Stimulated activated CD4-positive, alpha-beta T cell treated with anti-CD3 and anti-CD28 coated beads, Interleukin-2, amount 100 ng/mL, for 24 hours (primary cell): Measurements from ENCODE around the gene RIMS1.
"Not testable (repeated sequence)": the region's sequence is repeated elsewhere in the genome, so short reads cannot be mapped to it uniquely, and the experiment has no call there.

Experiments
- DNase-seq, 2 donors: peaks; one replicate each; pipeline ENCODE4 v3.0.0-alpha.2; 2020

RIMS1 gene

GRCh38 chr6:71983131-71983530 is 96.8 kb downstream of the RIMS1 start:
- DNase-seq, result no peak

DNA sequence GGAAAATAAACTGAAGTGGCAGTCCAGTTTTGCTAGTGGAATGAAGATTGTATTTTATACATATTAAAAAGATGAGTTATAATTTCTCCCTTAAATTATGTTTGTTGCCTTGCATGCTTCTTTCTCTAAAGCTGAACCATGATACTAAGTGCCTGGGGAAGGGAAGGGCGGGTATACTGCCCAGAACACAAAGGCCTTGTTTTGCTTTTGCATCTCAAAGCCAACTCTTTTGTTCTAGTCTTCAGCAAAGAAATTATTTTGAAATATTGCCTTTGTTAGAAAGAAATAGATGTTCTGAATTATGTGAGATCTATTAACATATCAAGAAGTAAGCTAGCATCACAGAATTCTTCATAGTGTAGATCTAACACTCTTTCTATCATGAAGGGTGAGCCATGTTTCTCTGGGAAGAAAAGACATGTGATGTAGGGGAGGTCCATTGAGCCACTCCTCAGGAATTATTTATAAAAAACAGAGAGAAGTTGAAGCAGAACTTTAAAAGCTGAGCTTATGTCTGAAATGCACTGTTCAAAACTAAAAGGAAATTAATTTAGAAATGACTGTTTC is 108.4 kb downstream of the RIMS1 start:
- DNase-seq, result no peak

- no peak for DNase-seq
Measured at GRCh38 chr6:71997341-71997740, 111.0 kb downstream of the RIMS1 start.

GRCh38 chr6:72002415-72002814 is 116.1 kb downstream of the RIMS1 start:
- DNase-seq, result no peak

DNA sequence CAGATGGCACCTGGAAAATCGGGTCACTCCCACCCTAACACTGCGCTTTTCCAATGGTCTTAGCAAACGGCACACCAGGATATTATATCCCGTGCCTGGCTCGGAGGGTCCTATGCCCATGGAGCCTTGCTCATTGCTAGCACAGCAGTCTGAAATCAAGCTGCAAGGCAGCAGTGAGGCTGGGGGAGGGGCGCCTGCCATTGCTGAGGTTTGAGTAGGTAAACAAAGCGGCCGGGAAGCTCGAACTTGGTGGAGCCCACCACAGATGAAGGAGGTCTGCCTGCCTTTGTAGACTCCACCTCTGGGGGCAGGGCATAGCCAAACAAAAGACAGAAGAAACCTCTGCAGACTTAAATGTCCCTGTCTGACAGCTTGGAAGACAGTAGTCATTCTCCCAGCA is 120.2 kb downstream of the RIMS1 start:
- not testable (repeated sequence) for DNase-seq

- DNase-seq, result no peak
Measured at GRCh38 chr6:72022830-72023229, 136.5 kb downstream of the RIMS1 start.

DNA sequence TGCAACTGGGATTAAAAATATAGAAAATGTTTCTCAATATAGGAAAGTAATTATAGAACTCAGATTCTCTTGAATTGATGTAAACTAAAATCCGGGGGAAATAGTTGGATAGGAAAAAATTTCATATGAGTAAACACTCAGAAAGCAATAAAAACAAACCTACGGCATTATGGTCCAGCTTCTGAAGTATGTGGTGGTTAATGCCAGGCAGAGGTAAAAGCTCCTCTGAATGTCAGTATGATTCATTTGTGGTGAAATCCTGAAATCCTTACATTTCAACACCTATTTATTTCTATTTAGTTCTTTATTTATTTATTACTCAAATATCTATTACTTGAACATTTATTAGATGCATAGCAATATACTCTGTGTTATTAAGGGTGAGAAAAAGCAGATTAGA is 145.1 kb downstream of the RIMS1 start:
- no peak for DNase-seq

DNA sequence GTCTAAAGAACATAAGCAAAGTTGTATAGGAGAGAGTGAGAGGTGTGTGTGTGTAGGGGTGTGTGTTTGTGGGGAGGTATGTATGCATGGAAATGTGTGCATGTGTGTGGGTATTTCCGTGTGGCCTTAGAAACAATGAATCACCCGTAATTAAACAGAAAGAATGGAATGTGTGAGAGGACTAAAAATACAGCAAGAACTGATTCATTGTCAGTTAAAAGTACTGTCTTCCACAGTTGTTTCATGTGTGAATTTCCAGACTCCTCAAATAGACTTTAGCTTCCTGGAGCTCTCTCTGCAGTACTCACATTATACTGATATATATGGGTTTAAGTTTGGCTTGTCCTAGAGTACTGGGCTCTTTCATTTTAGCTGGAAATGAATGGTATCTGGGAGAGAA is 145.7 kb downstream of the RIMS1 start:
- no peak for DNase-seq

- DNase-seq, result no peak
Measured at GRCh38 chr6:72035486-72035885, 149.1 kb downstream of the RIMS1 start.

GRCh38 chr6:72035966-72036365 is 149.6 kb downstream of the RIMS1 start:
- no peak for DNase-seq

DNA sequence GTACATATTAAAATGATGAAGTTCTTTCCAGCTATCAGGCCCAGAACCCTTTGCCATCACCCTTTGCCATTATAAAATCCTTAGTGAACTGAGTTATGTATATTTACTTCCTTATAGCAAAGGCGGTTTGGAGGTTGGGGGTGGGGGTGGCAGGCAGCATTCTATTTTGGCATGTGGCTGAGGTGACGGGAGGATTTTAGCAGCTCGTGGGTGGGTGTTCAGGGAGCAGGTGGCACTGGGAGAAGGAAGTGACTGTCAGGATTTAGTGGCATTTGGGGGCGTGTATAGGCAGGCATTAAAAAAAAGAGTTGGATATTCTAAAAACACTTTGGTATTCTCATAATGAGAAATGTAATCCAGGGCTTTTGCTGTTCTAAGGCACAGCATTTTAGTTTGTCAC is 150.7 kb downstream of the RIMS1 start:
- no peak for DNase-seq

- DNase-seq, result no peak
Measured at GRCh38 chr6:72040111-72040510, 153.8 kb downstream of the RIMS1 start.

GRCh38 chr6:72042088-72042487 is 155.7 kb downstream of the RIMS1 start:
- no peak for DNase-seq

DNA sequence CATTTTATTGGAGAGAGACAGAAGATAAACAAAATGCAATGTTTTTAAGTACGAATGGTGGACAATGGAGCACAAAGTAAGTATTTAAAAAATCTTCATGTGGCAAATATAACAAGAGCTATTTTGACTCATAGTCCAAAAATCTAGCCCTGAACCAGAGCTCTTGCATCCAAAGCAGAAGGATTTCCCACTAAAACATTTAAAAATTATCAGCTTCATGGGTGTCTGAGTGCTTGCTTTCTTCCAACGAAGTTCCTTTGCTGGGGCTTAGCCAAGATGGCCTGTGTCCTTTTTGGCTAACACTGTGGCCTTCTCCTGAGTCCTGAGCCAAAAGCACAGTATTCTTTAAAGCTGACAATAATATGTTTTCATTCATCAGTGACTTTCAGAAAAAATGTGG is 161.7 kb downstream of the RIMS1 start:
- no peak for DNase-seq

DNA sequence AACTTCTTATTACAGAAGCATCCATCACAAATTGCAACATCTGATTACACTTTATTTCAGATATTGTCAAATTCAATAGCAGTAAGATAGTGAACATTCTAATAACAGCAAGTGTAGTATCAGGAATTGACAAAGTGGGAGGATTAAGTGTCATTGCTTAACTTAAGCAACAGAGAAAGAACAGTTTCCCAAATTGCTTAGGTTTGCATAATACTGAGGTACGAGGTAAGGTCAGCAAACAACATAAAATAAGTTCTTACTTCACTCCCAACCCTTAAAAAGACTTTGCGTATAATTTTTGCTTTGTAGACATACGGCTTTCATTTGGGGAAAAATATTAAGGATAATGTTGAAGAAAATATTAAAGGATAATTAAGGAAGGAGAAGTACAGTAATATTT is 163.0 kb downstream of the RIMS1 start:
- DNase-seq, result no peak

GRCh38 chr6:72061286-72061685 is 174.9 kb downstream of the RIMS1 start:
- no peak for DNase-seq

DNA sequence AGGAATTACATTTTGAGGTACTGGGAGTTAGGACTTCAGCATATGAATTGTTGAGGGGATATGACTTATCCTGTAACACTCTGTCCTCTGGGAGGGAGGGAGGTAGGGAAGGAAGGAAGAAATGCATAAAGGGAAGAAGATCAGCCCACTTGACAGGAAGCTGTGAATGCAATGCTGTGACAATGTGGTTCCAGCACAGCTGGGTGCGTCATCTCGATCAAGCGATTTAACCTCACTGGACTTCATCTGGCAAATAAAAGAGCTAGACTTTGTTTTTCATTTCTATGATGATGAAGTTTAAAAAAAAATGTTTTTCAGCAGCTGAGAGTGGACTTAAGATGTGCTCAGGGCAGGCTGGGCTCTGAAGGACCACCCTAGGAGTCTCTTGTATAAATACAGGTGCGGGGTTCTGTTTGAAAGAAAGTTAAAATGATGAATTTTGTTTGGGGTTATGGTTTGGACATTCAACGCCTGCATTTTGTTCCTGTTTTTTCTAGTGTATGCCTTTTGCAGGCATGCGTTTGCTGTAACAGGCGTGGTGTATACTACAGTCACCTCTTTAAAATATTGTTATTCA is 178.1 kb downstream of the RIMS1 start:
- DNase-seq, result no peak

DNA sequence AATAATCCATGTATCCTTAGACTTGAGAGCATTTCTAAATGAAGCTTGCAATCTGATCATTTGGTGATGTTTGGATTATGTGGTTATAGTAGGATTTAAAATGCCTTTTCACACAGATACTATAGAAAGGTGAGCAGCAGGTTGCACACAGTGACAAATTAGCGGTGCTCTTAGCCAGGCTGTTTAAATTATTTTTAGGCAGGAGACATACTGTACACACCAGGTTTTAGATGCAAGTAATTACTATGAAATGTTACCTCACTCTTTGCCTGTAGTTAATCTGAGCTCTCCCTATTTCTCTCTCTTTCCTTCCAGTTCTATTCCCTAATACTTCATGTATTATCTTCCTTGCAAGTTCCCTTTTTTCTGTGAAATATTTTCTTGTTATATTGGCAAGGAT is 191.7 kb downstream of the RIMS1 start:
- DNase-seq, result no peak

- DNase-seq, result no peak
Measured at GRCh38 chr6:72080260-72080941, 194.1 kb downstream of the RIMS1 start.

GRCh38 chr6:72081871-72082270 is 195.5 kb downstream of the RIMS1 start:
- DNase-seq, result no peak

- DNase-seq, result no peak
Measured at GRCh38 chr6:72083976-72084375, 197.6 kb downstream of the RIMS1 start.

- no peak for DNase-seq
Measured at GRCh38 chr6:72084992-72085569, 198.7 kb downstream of the RIMS1 start.

DNA sequence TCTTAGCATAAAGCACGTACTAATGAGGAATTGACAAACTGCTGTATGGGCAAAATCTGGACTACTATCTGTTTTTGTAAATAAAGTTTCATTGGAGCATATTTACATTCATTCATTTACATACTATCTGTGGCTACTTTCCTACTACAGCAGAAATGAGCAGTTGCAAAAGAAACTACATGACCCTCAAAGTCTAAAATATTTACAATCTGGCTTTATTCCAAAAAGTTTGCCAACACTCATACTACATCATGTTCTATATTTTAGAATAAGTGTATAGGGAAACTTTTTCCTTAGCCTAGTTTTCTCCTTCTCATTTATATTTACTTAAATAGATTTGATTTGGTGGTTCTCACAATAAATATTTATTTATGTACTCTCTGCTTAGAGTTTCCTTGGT is 208.2 kb downstream of the RIMS1 start:
- DNase-seq, result no peak

DNA sequence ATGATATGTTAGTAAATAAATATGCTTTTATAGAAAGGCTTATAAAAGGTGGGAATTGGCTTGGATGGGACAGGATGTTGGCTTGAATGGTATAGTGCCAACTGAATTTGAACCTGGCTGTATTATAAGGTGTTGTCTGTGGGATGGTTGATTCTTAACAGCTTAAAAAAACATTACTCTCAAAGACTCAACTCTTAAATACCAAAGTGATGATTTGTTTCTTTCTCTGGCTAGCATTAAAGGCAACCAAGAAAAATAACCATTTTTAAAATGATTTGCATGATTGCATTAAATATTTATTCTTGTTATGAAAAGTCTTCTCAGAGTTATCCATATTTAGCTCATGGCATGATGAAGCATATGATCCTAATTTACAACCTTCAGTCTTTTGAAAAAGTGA is 216.2 kb downstream of the RIMS1 start:
- no peak for DNase-seq
